ENCODE measurements around the gene VASP.

DNA sequence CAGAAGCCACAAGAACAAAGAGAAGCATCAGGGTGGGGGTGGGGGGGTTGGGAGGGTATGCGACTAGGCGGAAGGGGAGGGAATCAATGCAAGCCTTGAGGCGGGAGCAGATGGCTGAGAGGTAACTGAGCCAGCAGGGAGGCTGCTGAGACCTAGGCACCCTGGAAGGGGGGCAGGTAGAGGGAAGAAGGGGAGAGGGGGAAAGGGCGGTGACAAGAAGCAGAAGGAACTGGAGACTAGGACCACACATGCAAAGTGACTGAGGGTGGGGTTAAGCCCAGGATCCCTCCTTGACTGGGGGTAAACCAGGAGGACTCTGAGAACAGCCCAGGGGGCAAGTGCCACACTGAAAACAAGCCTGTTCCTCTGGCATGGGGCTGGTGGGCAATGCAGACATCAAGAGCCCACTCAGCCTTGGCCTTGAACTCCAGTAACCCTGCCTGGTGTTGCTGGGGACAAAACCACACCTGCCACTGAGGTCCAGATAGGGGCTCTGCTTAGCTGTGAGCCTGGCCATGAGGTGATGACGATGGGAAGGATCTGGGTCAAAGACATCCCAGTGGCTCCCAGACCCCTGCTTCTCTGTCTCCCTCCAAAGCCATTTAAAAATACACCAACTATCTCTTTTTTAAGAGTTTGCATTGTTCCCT is 57.0 kb downstream of the VASP start:
- TF ChIP-seq, protein P1, sequence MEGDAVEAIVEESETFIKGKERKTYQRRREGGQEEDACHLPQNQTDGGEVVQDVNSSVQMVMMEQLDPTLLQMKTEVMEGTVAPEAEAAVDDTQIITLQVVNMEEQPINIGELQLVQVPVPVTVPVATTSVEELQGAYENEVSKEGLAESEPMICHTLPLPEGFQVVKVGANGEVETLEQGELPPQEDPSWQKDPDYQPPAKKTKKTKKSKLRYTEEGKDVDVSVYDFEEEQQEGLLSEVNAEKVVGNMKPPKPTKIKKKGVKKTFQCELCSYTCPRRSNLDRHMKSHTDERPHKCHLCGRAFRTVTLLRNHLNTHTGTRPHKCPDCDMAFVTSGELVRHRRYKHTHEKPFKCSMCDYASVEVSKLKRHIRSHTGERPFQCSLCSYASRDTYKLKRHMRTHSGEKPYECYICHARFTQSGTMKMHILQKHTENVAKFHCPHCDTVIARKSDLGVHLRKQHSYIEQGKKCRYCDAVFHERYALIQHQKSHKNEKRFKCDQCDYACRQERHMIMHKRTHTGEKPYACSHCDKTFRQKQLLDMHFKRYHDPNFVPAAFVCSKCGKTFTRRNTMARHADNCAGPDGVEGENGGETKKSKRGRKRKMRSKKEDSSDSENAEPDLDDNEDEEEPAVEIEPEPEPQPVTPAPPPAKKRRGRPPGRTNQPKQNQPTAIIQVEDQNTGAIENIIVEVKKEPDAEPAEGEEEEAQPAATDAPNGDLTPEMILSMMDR (IDR thresholded peaks at IDR 0.05) = no peak
- no peak for TF ChIP-seq POLR2A (IDR thresholded peaks at IDR 0.05)

Measured in lower leg skin (tissue), 3 donors.